ENCODE data around the gene NVL.

Gene NVL

DNA sequence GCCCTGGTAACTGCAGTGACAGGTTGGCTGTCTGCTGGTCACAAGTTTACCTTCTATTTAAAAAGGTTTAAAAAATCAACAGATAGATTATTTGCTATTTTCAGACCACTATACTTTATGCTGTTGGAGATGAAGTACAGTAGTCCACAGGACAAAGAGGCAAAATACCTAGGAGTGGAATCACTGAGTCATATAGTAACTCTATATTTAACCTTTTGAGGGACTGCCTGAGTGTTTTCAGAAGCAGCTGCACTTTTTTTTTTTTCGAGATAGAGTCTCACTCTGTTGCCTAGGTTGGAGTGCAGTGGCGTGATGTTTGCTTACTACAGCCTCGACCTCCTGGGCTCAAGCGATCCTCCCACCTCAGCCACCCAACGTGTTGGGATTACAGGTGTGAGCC lies 38.4 kb upstream of the NVL start:
- Histone ChIP-seq H3K36me3 (peaks cover 77% of the 10 kb centered on the region), H3K27ac (no peak overlapping the region), H3K9me3 (no peaks in the 10 kb centered on the region), H3K4me1 (ENCODE audit: control insufficient read depth in 1 of 2, insufficient read depth in 1 of 2, low read depth in 1 of 2, low read length in 1 of 2) (no peaks in the 10 kb centered on the region), H3K27me3 (no peaks in the 10 kb centered on the region), H3K4me3 (ENCODE audit: low read depth in 1 of 2, low read length in 1 of 2) (no peak overlapping the region)
- TF ChIP-seq CTCF (IDR thresholded peaks at IDR 0.05), result no peak

- peaks cover 39 to 41% of the 10 kb centered on the region in 2 experiments for H3K4me1 ChIP-seq (ENCODE audit: control insufficient read depth in 1 of 2, insufficient read depth in 1 of 2, low read depth in 1 of 2, low read length in 1 of 2)
- H3K27ac ChIP-seq, result peak overlapping the region; percentile 94
- TF ChIP-seq CTCF (IDR thresholded peaks at IDR 0.05), result no peak
- H3K36me3 ChIP-seq, result no peaks in the 10 kb centered on the region
- H3K27me3 ChIP-seq, result no peaks in the 10 kb centered on the region
- H3K9me3 ChIP-seq, result no peaks in the 10 kb centered on the region
- H3K4me3 ChIP-seq (ENCODE audit: low read depth in 1 of 2, low read length in 1 of 2), result no peak overlapping the region
Observed at GRCh38 chr1:224359207-224359606, 29.2 kb upstream of the NVL start.

- Histone ChIP-seq H3K27me3 (no peaks in the 10 kb centered on the region), H3K9me3 (no peaks in the 10 kb centered on the region), H3K4me1 (ENCODE audit: control insufficient read depth in 1 of 2, insufficient read depth in 1 of 2, low read depth in 1 of 2, low read length in 1 of 2) (peaks cover 39 to 41% of the 10 kb centered on the region in 2 experiments), H3K36me3 (no peaks in the 10 kb centered on the region), H3K4me3 (ENCODE audit: low read depth in 1 of 2, low read length in 1 of 2) (peak overlapping the region; percentile 82 to 90), H3K27ac (peak overlapping the region; percentile 94)
- TF ChIP-seq CTCF (IDR thresholded peaks at IDR 0.05), result no peak
Observed at GRCh38 chr1:224358237-224358636, 28.3 kb upstream of the NVL start.

- Histone ChIP-seq H3K27ac (peak overlapping the region; percentile 94), H3K4me3 (ENCODE audit: low read depth in 1 of 2, low read length in 1 of 2) (peak overlapping the region; percentile 82 to 90), H3K36me3 (no peaks in the 10 kb centered on the region), H3K9me3 (no peaks in the 10 kb centered on the region), H3K4me1 (ENCODE audit: control insufficient read depth in 1 of 2, insufficient read depth in 1 of 2, low read depth in 1 of 2, low read length in 1 of 2) (peaks cover 39 to 41% of the 10 kb centered on the region in 2 experiments), H3K27me3 (no peaks in the 10 kb centered on the region)
- TF ChIP-seq CTCF (IDR thresholded peaks at IDR 0.05), result peak; percentile 31
Observed at GRCh38 chr1:224357626-224358124, 27.7 kb upstream of the NVL start.

DNA sequence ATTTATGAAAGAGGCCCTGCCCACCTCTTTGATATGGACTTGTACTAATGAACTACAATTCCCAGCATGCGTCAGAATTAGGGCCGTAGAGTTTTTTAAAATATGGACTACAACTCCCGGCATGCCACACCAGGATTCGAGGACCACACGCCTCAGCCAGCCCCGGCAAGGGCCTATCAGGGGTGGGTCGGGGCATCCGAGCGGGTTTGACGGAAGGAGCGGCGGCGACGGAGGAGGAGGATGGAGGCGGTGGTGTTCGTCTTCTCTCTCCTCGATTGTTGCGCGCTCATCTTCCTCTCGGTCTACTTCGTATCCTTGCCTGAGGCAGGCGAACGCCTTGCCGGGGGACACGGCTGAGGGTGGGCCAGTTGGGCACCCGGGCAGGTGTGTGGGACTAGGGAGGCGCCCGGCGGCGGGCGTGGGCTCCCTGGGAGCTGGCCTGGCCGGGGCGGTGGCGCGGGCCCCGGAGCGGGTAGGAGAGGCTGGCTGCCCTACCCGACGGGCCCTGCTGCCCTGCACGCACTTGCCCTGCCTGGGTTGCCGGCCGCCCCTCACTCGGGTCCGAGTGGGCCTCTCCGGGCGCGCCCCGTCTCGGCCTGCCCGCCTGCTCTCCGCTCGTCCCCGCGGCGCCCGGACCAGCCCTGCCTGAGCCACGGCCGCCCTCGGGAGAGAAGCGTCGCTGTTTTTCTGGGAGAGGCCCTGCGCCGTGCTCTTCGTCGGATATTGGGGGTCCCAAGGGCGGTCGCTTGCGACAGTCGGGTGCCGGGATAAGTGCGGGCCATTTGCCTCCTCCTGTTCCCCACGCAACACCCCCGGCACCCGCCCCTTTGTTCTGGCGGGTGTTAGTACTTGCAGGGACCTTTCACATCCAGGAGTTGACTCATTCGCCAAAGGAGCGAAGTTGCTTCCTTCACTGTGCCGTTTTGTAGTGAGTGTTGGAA lies 27.0 kb upstream of the NVL start, which contains the start of gene CNIH4:
Gene CNIH4 (plus strand): TSS at position 195 of the 941 bp plus-strand sequence. CDS start 46 bp downstream, at position 241.
- Histone ChIP-seq H3K36me3 (no peaks in the 10 kb centered on the region), H3K4me1 (ENCODE audit: control insufficient read depth in 1 of 2, insufficient read depth in 1 of 2, low read depth in 1 of 2, low read length in 1 of 2) (peaks cover 39 to 41% of the 10 kb centered on the region in 2 experiments), H3K9me3 (no peaks in the 10 kb centered on the region), H3K27ac (peak within 1 kb of the TSS; percentile 94), H3K4me3 (ENCODE audit: low read depth in 1 of 2, low read length in 1 of 2) (peak within 1 kb of the TSS; percentile 82 to 90), H3K27me3 (no peaks in the 10 kb centered on the region)
- no peak for TF ChIP-seq CTCF (IDR thresholded peaks at IDR 0.05)

Measured in neutrophil (primary cell).